Fibroblast of mammary gland (primary cell): ENCODE results near the gene MYH14.
"Not testable (repeated sequence)": the region's sequence is repeated elsewhere in the genome, so short reads cannot be mapped to it uniquely, and the experiment has no call there.

Experiments used
- DNase-seq: peaks from one replicate; pipeline ENCODE4 v3.0.0-alpha.2; 2010; ENCODE audit warnings: low read depth
- H3K4me3 ChIP-seq: 2 replicates; pipeline ENCODE4 v1.5.1; 2011; ENCODE audit warnings: low read depth, mild to moderate bottlenecking, low read length, moderate library complexity; ENCODE audit not compliant: control insufficient read depth
- CTCF ChIP-seq: conservative IDR thresholded peaks from 2 replicates; pipeline ENCODE4 v1.5.1; 2011; ENCODE audit warnings: low read depth, low read length, inconsistent platforms; ENCODE audit not compliant: control insufficient read depth, insufficient read depth

Gene MYH14

GRCh38 chr19:50221087-50221486, 17.7 kb downstream of the MYH14 start:
- H3K4me3 ChIP-seq, result no peak overlapping the region
- TF ChIP-seq CTCF, result no peak
- no peak for DNase-seq

DNA sequence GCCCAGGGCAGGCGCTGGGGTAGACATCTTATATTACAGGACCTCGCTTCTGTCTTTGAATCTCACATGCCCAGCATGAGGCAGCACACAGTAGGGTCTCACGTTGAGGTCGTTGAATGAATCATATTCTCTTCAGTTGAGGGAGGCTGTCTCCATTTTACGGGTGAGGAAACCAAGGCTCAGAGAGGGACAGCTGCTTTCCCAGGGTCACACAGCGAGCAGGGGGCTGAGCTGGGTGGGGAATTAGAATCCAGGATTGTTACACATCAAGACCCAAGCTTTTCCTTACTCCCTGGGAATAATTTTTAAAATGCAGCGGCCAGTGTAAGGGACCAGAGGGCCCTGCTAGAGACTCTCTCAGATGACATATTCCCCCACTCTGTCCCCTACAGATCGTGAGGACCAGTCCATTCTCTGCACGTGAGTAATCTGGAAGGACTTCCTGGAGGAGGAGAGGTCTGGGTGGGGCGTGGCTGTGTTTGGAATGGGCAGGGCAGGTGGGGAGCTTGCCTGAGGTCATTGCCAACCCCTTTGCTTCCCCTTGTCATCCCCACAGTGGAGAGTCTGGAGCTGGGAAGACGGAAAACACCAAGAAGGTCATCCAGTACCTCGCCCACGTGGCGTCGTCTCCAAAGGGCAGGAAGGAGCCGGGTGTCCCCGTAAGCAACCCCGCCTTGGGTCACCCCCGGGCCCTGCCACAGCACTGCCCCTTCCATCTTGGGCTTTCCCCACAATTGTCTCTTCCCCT, 19.4 kb downstream of the MYH14 start:
- DNase-seq, result no peak
- H3K4me3 ChIP-seq, result no peak overlapping the region
- no peak for TF ChIP-seq CTCF

- DNase-seq, result no peak
- TF ChIP-seq CTCF, result no peak
- H3K4me3 ChIP-seq, result no peak overlapping the region
Measured at GRCh38 chr19:50223439-50223716, 20.0 kb downstream of the MYH14 start.

DNA sequence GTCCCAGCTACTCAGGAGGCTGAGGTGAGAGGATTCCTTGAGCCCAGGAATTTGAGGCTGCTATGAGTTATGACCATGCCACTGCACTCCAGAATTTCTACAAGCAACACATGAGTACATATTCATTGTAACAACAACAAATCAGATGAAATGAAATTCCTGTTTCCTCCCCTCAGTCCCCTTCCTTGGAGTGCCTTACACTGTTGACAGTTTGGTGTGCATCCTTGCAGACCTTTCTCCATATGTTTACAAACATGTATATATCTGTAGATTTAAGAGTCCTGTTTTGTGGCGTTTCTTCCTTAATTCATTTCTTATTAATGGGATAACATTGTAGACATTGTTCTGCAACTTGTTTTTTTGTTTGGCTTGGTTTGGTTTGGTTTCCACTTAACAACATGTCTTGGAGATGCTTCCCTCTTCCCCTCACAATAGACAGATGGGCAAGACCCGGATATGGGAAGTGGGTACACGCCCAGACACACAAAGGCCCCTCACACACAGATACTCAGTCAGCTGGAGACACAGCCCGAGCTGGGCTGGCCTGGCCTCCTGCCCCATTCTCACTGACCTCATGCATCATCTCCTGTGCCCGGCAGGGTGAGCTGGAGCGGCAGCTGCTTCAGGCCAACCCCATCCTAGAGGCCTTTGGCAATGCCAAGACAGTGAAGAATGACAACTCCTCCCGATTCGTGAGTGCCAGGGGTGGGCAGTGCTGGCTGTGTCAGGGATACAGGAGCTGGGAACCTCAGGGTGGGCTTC, 21.7 kb downstream of the MYH14 start:
- no peak overlapping the region for H3K4me3 ChIP-seq
- TF ChIP-seq CTCF, result no peak
- DNase-seq, result no peak

- TF ChIP-seq CTCF, result no peak
- DNase-seq, result no peak
- no peak overlapping the region for H3K4me3 ChIP-seq
Measured at GRCh38 chr19:50226536-50226935, 23.1 kb downstream of the MYH14 start.

- H3K4me3 ChIP-seq, DNase-seq: not testable (repeated sequence)
Measured at GRCh38 chr19:50228153-50228552, 24.7 kb downstream of the MYH14 start.
